HepG2 (cell line): ENCODE data around the gene PPP4C. TPM values are rescaled to one million over a fixed set of nuclear protein-coding genes. Genes with fewer than 3 reads are reported as not detected.

Source experiments
- AHR ChIP-seq: IDR thresholded peaks from 2 replicates; pipeline ENCODE4 v1.6.1; 2018; ENCODE audit warnings: missing genetic modification reagents, missing compliant biosample characterization
- ARNT2 ChIP-seq: sonication (generic); formaldehyde crosslinking; IDR thresholded peaks from 2 replicates; pipeline ENCODE4 v1.8.0; 2022; ENCODE audit warnings: mild to moderate bottlenecking, low read depth, missing genetic modification reagents, moderate library complexity
- BCL6 ChIP-seq: IDR thresholded peaks from 2 replicates; pipeline ENCODE4 v1.6.1; 2016; ENCODE audit warnings: missing genetic modification reagents, missing compliant biosample characterization
- ETV5 ChIP-seq: IDR thresholded peaks from 2 replicates; pipeline ENCODE4 v1.6.1; 2018; ENCODE audit warnings: missing biosample characterization, missing genetic modification reagents, inconsistent platforms, borderline replicate concordance
- GABPB1 ChIP-seq: IDR thresholded peaks from 2 replicates; pipeline ENCODE4 v1.6.1; 2016; ENCODE audit warnings: mild to moderate bottlenecking, missing genetic modification reagents, moderate library complexity, missing compliant biosample characterization
- HIVEP1 ChIP-seq: sonication (generic); formaldehyde crosslinking; IDR thresholded peaks from 2 replicates; pipeline ENCODE4 v1.4.0; 2020; ENCODE audit warnings: mild to moderate bottlenecking, missing genetic modification reagents
- HNF4G ChIP-seq, 2 experiments: sonication (generic) in 1 of 2; formaldehyde crosslinking in 1 of 2; IDR thresholded peaks; 2 replicates each; pipeline versions ENCODE4 v1.4.0 to v1.6.1; 2011 to 2020; ENCODE audit warnings: borderline replicate concordance in 2 of 2, low read depth in 2 of 2, mild to moderate bottlenecking in 2 of 2, low read length in 1 of 2, missing genetic modification reagents in 1 of 2, moderate library complexity in 1 of 2
- RARA ChIP-seq: IDR thresholded peaks from 2 replicates; pipeline ENCODE4 v1.6.1; 2016; ENCODE audit warnings: missing genetic modification reagents, missing compliant biosample characterization
- TAF15 ChIP-seq: fragments of 200-400 bp; formaldehyde crosslinking; IDR thresholded peaks from one replicate; pipeline ENCODE4 v1.6.1; 2018; ENCODE audit warnings: mild to moderate bottlenecking, low read depth, low read length; ENCODE audit not compliant: poor library complexity, severe bottlenecking
- polyA plus RNA-seq, 8 experiments: library from polyadenylated mRNA; depleted of rRNA in 3 of 8; stranded (reverse) in 7 of 8; unstranded in 1 of 8; fragments of >200 nt; fragmentation: Illumina TruSeq in 4 of 8; extraction: Trizol in 4 of 8; gene quantifications; 2 replicates each; pipeline versions ENCODE4 v1.2.1 to v1.2.3, GENCODE V29; 2011 to 2016; ENCODE audit warnings: low read depth in 4 of 8, missing spikeins in 1 of 8, mixed read lengths in 1 of 8; ENCODE audit not compliant: insufficient read depth in 1 of 8
- total RNA-seq, 5 experiments: library from RNA; depleted of rRNA; stranded (reverse); fragments of >200 nt; fragmentation: Illumina TruSeq; extraction: Trizol; gene quantifications; 2 replicates each; pipeline ENCODE4 v1.2.3, GENCODE V29; 2016; ENCODE audit warnings: low read depth in 1 of 5
- TF ChIP-seq, protein P1 (sequence below): sonication (generic); formaldehyde crosslinking; IDR thresholded peaks from 2 replicates; pipeline ENCODE4 v1.5.0; 2020; ENCODE audit warnings: mild to moderate bottlenecking, missing genetic modification reagents, borderline replicate concordance
- TF ChIP-seq, protein P2 (sequence below): sonication (generic); formaldehyde crosslinking; IDR thresholded peaks from 2 replicates; pipeline ENCODE4 v1.5.0; 2020; ENCODE audit warnings: mild to moderate bottlenecking, missing genetic modification reagents, moderate library complexity
- TF ChIP-seq, protein P3 (sequence below), 2 experiments: sonication (generic) in 1 of 2; formaldehyde crosslinking in 1 of 2; IDR thresholded peaks; 2 replicates each; pipeline versions ENCODE4 v1.5.1 to v1.6.1; 2011 to 2020; ENCODE audit warnings: borderline replicate concordance in 1 of 2, low read depth in 1 of 2, low read length in 1 of 2, mild to moderate bottlenecking in 1 of 2, missing genetic modification reagents in 1 of 2, moderate library complexity in 1 of 2
- TF ChIP-seq, protein P4 (sequence below): sonication (generic); formaldehyde crosslinking; IDR thresholded peaks from 2 replicates; pipeline ENCODE4 v1.5.1; 2020; ENCODE audit warnings: missing genetic modification reagents, mild to moderate bottlenecking, borderline replicate concordance

PPP4C gene
- total and polyA plus RNA-seq, 2 of the 13 experiments (the other 11 are each of a cell fraction or from before 2014, with no cell fraction given) = 176 to 220 TPM

DNA sequence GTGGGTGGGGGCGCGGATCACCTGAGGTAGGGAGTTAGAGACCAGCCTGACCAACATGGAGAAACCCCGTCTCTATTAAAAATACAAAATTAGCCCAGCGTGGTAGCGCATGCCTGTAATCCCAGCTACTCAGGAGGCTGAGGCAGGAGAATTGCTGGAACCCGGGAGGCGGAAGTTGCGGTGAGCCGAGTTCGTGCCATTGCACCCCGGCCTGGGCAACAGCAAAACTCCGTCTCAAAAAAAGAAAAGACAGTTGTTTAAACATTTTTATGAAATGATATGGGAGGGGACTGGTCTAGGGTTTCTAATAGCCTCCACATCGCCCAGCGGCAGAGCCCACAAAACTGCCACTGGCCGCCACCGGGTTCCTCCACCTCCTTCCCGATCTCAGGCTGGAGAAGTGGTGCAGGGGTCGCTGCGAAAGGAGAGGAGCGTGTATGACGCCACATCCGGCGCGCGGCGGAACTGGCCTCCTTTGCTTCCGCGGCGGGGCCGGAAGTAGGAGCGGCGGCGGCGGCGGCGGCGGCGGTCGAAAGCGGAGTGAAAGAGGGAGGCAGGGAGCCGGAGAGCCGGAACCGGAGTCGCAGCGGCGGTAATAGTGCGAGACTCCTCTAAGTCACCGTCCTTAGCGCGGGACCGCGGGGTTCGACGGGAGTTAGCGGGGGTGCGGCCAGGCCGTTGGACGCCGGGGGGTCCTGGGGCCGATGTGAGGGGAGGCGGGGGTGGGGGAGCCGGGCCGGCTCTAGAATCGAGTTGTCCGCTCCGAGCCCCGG is at the start of gene PPP4C (continued):
- TF ChIP-seq, protein P1, sequence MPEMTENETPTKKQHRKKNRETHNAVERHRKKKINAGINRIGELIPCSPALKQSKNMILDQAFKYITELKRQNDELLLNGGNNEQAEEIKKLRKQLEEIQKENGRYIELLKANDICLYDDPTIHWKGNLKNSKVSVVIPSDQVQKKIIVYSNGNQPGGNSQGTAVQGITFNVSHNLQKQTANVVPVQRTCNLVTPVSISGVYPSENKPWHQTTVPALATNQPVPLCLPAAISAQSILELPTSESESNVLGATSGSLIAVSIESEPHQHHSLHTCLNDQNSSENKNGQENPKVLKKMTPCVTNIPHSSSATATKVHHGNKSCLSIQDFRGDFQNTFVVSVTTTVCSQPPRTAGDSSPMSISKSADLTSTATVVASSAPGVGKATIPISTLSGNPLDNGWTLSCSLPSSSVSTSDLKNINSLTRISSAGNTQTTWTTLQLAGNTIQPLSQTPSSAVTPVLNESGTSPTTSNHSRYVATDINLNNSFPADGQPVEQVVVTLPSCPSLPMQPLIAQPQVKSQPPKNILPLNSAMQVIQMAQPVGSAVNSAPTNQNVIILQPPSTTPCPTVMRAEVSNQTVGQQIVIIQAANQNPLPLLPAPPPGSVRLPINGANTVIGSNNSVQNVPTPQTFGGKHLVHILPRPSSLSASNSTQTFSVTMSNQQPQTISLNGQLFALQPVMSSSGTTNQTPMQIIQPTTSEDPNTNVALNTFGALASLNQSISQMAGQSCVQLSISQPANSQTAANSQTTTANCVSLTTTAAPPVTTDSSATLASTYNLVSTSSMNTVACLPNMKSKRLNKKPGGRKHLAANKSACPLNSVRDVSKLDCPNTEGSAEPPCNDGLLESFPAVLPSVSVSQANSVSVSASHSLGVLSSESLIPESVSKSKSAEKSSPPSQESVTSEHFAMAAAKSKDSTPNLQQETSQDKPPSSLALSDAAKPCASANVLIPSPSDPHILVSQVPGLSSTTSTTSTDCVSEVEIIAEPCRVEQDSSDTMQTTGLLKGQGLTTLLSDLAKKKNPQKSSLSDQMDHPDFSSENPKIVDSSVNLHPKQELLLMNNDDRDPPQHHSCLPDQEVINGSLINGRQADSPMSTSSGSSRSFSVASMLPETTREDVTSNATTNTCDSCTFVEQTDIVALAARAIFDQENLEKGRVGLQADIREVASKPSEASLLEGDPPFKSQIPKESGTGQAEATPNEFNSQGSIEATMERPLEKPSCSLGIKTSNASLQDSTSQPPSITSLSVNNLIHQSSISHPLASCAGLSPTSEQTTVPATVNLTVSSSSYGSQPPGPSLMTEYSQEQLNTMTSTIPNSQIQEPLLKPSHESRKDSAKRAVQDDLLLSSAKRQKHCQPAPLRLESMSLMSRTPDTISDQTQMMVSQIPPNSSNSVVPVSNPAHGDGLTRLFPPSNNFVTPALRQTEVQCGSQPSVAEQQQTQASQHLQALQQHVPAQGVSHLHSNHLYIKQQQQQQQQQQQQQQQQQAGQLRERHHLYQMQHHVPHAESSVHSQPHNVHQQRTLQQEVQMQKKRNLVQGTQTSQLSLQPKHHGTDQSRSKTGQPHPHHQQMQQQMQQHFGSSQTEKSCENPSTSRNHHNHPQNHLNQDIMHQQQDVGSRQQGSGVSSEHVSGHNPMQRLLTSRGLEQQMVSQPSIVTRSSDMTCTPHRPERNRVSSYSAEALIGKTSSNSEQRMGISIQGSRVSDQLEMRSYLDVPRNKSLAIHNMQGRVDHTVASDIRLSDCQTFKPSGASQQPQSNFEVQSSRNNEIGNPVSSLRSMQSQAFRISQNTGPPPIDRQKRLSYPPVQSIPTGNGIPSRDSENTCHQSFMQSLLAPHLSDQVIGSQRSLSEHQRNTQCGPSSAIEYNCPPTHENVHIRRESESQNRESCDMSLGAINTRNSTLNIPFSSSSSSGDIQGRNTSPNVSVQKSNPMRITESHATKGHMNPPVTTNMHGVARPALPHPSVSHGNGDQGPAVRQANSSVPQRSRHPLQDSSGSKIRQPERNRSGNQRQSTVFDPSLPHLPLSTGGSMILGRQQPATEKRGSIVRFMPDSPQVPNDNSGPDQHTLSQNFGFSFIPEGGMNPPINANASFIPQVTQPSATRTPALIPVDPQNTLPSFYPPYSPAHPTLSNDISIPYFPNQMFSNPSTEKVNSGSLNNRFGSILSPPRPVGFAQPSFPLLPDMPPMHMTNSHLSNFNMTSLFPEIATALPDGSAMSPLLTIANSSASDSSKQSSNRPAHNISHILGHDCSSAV = peak; percentile 64; the same call in 1 of the 2 replicates
- TF ChIP-seq, protein P2, sequence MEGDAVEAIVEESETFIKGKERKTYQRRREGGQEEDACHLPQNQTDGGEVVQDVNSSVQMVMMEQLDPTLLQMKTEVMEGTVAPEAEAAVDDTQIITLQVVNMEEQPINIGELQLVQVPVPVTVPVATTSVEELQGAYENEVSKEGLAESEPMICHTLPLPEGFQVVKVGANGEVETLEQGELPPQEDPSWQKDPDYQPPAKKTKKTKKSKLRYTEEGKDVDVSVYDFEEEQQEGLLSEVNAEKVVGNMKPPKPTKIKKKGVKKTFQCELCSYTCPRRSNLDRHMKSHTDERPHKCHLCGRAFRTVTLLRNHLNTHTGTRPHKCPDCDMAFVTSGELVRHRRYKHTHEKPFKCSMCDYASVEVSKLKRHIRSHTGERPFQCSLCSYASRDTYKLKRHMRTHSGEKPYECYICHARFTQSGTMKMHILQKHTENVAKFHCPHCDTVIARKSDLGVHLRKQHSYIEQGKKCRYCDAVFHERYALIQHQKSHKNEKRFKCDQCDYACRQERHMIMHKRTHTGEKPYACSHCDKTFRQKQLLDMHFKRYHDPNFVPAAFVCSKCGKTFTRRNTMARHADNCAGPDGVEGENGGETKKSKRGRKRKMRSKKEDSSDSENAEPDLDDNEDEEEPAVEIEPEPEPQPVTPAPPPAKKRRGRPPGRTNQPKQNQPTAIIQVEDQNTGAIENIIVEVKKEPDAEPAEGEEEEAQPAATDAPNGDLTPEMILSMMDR = peak; percentile 51
- TF ChIP-seq ETV5 (CRISPR knock-in tag) = peak; percentile 90
- TF ChIP-seq TAF15 = no peak
- no peak for TF ChIP-seq HNF4G (IDR thresholded peaks at IDR 0.05; ENCODE audit: borderline replicate concordance, low read depth, low read length)
- 0 out of 2 replicates have a peak, but pooled peaks have one; percentile 13 for TF ChIP-seq HNF4G (CRISPR knock-in tag; IDR thresholded peaks at IDR 0.05; ENCODE audit: borderline replicate concordance, low read depth)
- TF ChIP-seq BCL6 (CRISPR knock-in tag) = peak; percentile 28; the same call in 1 of the 2 replicates
- 0 out of 2 replicates have a peak, but pooled peaks have one; percentile 17 for TF ChIP-seq ARNT2 (CRISPR knock-in tag)
- TF ChIP-seq HIVEP1 (CRISPR knock-in tag) = peak; percentile 50; the same call in 1 of the 2 replicates
- peak; percentile 98 for TF ChIP-seq GABPB1 (CRISPR knock-in tag)
- TF ChIP-seq, protein P3, sequence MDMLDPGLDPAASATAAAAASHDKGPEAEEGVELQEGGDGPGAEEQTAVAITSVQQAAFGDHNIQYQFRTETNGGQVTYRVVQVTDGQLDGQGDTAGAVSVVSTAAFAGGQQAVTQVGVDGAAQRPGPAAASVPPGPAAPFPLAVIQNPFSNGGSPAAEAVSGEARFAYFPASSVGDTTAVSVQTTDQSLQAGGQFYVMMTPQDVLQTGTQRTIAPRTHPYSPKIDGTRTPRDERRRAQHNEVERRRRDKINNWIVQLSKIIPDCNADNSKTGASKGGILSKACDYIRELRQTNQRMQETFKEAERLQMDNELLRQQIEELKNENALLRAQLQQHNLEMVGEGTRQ (IDR thresholded peaks at IDR 0.05; ENCODE audit: low read depth, low read length) = no peak
- TF ChIP-seq, protein P3 (CRISPR knock-in tag; IDR thresholded peaks at IDR 0.05; ENCODE audit: borderline replicate concordance) = peak; percentile 32; the same call in 1 of the 2 replicates
- peak; percentile 45; the same call in 1 of the 2 replicates for TF ChIP-seq RARA (CRISPR knock-in tag)
- no peak for TF ChIP-seq AHR (CRISPR knock-in tag)
- TF ChIP-seq, protein P4, sequence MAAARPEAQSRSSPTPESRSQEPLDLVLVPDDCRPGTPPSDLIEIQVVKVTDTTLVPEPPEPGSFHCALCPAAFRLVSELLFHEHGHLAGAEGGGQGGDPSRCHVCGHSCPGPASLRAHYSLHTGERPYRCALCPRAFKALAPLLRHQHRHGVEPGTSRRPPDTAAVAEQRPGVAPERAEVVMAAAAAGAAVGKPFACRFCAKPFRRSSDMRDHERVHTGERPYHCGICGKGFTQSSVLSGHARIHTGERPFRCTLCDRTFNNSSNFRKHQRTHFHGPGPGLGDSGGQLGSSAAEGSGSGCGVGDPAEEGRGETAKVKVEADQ = peak; percentile 50; the same call in 1 of the 2 replicates
